Dedifferentiated amniotic fluid mesenchymal stem cell (primary cell): ENCODE results near the gene FOXN3.

Experiments used
- DNase-seq: peaks from one replicate; pipeline ENCODE4 v3.0.0-alpha.2; 2016; ENCODE audit errors: extremely low spot score

FOXN3 gene

GRCh38 chr14:89408907-89409700 lies 7.9 kb downstream of the FOXN3 start:
- DNase-seq = no peak

GRCh38 chr14:89407856-89408255 lies 9.2 kb downstream of the FOXN3 start:
- DNase-seq = no peak

- no peak for DNase-seq
These were observed 10.1 kb downstream of the FOXN3 start for GRCh38 chr14:89406941-89407340.

GRCh38 chr14:89406361-89406760 lies 10.7 kb downstream of the FOXN3 start:
- no peak for DNase-seq

- no peak for DNase-seq
These were observed 11.3 kb downstream of the FOXN3 start for GRCh38 chr14:89405712-89406111.

- no peak for DNase-seq
These were observed 14.7 kb downstream of the FOXN3 start for GRCh38 chr14:89402363-89402762.

- DNase-seq = no peak
These were observed 15.3 kb downstream of the FOXN3 start for GRCh38 chr14:89401761-89402160.

GRCh38 chr14:89401241-89401640 lies 15.8 kb downstream of the FOXN3 start:
- DNase-seq = no peak

- DNase-seq = no peak
These were observed 16.5 kb downstream of the FOXN3 start for GRCh38 chr14:89400529-89400928.

- peak; percentile 69 for DNase-seq
These were observed 17.4 kb downstream of the FOXN3 start for GRCh38 chr14:89399594-89400068.

GRCh38 chr14:89399157-89399556 lies 17.9 kb downstream of the FOXN3 start:
- DNase-seq = no peak

- DNase-seq = no peak
These were observed 19.3 kb downstream of the FOXN3 start for GRCh38 chr14:89397569-89398230.

- no peak for DNase-seq
These were observed 22.1 kb downstream of the FOXN3 start for GRCh38 chr14:89394972-89395371.

- DNase-seq = no peak
These were observed 23.7 kb downstream of the FOXN3 start for GRCh38 chr14:89393222-89393745.

- DNase-seq = no peak
These were observed 24.9 kb downstream of the FOXN3 start for GRCh38 chr14:89392181-89392580.

- no peak for DNase-seq
These were observed 25.5 kb downstream of the FOXN3 start for GRCh38 chr14:89391556-89391955.

GRCh38 chr14:89391123-89391522 lies 25.9 kb downstream of the FOXN3 start:
- DNase-seq = no peak

GRCh38 chr14:89388853-89389252 lies 28.2 kb downstream of the FOXN3 start:
- no peak for DNase-seq

- no peak for DNase-seq
These were observed 28.9 kb downstream of the FOXN3 start for GRCh38 chr14:89387922-89388685.

- no peak for DNase-seq
These were observed 30.7 kb downstream of the FOXN3 start for GRCh38 chr14:89386212-89386886.

GRCh38 chr14:89384636-89385035 lies 32.4 kb downstream of the FOXN3 start:
- no peak for DNase-seq

- DNase-seq = no peak
These were observed 33.0 kb downstream of the FOXN3 start for GRCh38 chr14:89384023-89384422.
